ENCODE measurements around the gene NUP210L. TPM values are rescaled to one million over a fixed set of nuclear protein-coding genes. Genes with fewer than 3 reads are reported as not detected.
"Not testable (repeated sequence)": the region's sequence is repeated elsewhere in the genome, so short reads cannot be mapped to it uniquely, and the experiment has no call there.

The NUP210L gene
- total and polyA plus RNA-seq, 9 donors, result 0.07 to 0.10 TPM; not detected in 7

DNA sequence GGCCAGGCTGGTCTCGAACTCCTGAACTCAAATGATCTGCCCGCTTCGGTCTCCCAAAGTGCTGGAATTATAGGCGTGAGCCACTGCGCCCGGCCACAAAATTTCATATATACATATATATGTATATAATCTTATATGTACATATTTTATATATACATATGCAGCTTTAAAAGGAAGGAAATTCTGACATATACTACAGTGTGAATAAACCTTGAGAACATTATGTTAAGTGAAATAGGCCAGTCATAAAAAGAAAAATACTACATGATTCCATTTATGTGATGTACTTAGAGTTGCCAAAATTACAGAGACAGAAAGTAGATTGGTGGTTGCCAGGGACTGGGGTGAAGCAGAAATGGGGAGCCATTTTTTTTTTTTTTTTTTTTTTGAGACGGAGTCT, 63.2 kb downstream of the NUP210L start:
- H3K27me3 ChIP-seq, result no peaks in the 10 kb centered on the region
- WGBS, 3 donors, result 93 to 95% (median 95%) methylated on average over 6 to 7 of the region's 7 CpGs
- no peaks in the 10 kb centered on the region for H3K9me3 ChIP-seq
- intact Hi-C loops (cut with DNase I), result no loop called here
- TF ChIP-seq EP300 (IDR thresholded peaks at IDR 0.05), result no peak
- TF ChIP-seq, protein P1, sequence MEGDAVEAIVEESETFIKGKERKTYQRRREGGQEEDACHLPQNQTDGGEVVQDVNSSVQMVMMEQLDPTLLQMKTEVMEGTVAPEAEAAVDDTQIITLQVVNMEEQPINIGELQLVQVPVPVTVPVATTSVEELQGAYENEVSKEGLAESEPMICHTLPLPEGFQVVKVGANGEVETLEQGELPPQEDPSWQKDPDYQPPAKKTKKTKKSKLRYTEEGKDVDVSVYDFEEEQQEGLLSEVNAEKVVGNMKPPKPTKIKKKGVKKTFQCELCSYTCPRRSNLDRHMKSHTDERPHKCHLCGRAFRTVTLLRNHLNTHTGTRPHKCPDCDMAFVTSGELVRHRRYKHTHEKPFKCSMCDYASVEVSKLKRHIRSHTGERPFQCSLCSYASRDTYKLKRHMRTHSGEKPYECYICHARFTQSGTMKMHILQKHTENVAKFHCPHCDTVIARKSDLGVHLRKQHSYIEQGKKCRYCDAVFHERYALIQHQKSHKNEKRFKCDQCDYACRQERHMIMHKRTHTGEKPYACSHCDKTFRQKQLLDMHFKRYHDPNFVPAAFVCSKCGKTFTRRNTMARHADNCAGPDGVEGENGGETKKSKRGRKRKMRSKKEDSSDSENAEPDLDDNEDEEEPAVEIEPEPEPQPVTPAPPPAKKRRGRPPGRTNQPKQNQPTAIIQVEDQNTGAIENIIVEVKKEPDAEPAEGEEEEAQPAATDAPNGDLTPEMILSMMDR (IDR thresholded peaks at IDR 0.05), result no peak
- no peak for TF ChIP-seq POLR2A (IDR thresholded peaks at IDR 0.05)
- no peak for DNase-seq
- H3K4me3 ChIP-seq, result no peak overlapping the region
- no peaks in the 10 kb centered on the region for H3K4me1 ChIP-seq (ENCODE audit: insufficient read depth)
- no peak overlapping the region for H3K27ac ChIP-seq
- H3K36me3 ChIP-seq, result no peaks in the 10 kb centered on the region

DNA sequence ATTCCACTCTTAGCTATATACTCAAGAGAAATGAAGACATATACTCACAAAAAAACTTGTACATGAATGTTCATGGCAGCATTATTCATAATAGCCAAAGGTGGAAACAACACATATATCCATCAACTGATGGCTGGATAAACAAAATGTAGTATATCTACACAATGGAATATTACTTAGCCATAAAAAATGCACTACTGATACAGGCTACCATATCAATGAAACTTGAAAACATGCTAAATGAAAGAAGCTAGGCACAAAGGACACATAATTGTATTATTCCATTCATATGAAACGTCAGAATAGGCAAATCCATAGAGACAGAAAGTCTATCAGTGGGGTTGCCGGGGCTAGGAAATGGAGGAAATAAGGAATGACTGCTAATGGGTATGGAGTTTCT, 67.3 kb downstream of the NUP210L start:
- TF ChIP-seq EP300 (IDR thresholded peaks at IDR 0.05), result no peak
- no peak for TF ChIP-seq POLR2A (IDR thresholded peaks at IDR 0.05)
- TF ChIP-seq, protein P1 (IDR thresholded peaks at IDR 0.05), result no peak

DNA sequence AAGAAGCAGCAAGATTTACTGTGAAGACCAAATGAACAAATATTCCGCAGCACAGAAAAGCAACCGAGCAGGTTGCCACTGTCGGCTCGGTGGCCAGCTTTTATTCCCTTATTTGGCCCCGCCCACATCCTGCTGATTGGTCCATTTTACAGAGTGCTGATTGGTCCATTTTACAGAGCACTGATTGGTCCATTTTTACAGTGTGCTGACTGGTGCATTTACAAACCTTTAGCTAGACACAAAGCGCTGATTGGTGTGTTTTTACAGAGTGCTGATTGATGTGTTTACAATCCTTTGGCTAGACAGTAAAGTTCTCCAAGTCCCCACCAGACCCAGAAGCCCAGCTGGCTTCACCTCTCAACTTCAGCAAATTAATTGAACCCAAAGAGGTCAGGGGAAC, 71.8 kb downstream of the NUP210L start:
- H3K27me3 ChIP-seq; DNase-seq; H3K4me1 ChIP-seq (ENCODE audit: insufficient read depth); H3K27ac ChIP-seq; H3K9me3 ChIP-seq; H3K4me3 ChIP-seq; intact Hi-C loops (cut with DNase I); H3K36me3 ChIP-seq: not testable (repeated sequence)
- WGBS, 3 donors, result 70 to 80% (median 75%) methylated on average over 6 of the region's 6 CpGs

More for the DNA sequence above, 67.3 kb downstream of the NUP210L start:
- Histone ChIP-seq H3K9me3 (no peaks in the 10 kb centered on the region), H3K4me1 (ENCODE audit: insufficient read depth) (no peaks in the 10 kb centered on the region), H3K27ac (no peak overlapping the region), H3K27me3 (no peaks in the 10 kb centered on the region), H3K4me3 (no peak overlapping the region), H3K36me3 (no peaks in the 10 kb centered on the region)
- 77 to 86% (median 85%) methylated on average over 2 of the region's 2 CpGs for WGBS, 3 donors
- intact Hi-C loops (cut with DNase I), result no loop called here
- DNase-seq, result no peak

DNA sequence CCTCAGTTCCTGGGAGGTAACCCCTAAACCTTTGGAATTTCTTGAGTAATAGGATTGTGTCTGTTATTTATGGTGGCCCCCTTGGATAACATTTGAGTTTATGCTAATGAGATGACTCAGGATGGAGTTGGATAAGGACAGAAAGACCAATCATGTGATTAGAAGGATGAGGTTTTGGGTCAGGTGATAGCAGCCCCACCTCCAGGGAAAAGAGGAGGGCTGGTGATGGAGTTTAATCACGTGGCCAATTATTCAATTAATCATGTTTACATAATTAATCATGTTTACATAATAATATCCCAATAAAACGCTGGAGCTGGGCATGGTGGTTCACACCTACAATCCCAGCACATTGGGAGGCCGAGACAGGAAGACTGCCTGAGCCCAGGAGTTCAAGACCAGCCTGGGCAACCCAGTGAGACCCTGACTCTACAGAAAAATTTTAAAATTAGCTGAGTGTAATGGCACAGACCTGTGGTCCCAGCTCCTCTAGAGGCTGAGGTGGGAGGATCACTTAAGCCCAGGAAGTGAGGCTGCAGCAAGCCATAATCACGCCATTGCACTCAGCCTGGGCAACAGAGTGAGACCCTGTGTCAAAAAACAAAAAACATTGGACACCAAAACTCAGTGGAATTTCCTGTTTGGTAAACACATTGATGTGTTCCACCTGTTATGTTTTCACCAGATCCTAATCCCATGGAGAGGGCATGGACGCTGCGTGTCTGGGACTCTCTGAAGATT, 73.3 kb downstream of the NUP210L start:
- intact Hi-C loops (cut with DNase I), result no loop called here
- no peak overlapping the region for H3K4me3 ChIP-seq
- H3K9me3 ChIP-seq, result no peaks in the 10 kb centered on the region
- H3K4me1 ChIP-seq (ENCODE audit: insufficient read depth), result no peaks in the 10 kb centered on the region
- no peaks in the 10 kb centered on the region for H3K36me3 ChIP-seq
- H3K27ac ChIP-seq, result no peak overlapping the region
- no peaks in the 10 kb centered on the region for H3K27me3 ChIP-seq
- TF ChIP-seq EP300 (IDR thresholded peaks at IDR 0.05) (no peak), POLR2A (IDR thresholded peaks at IDR 0.05) (no peak)
- TF ChIP-seq, protein P1 (IDR thresholded peaks at IDR 0.05), result no peak
- 53 to 71% (median 55%) methylated on average over 6 of the region's 6 CpGs for WGBS, 3 donors
- no peak for DNase-seq

DNA sequence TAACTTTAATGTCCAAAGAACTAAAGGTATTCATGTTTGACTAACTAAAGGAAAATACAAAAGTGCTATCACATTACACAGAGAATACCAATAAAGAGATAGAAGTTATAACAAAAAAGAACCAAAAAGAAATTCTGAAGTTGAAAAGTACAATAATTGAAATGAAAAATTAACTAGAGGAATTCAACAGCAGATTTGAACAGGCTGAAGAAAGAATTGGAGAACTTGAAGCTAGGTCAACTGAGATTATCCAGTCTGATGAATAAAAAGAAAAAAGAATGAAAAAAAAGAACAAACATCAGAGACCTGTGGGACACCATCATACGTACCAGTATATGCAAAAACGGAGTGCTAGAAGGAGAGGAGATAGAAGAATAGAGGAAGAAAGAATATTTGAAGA, 78.5 kb downstream of the NUP210L start:
- intact Hi-C loops (cut with DNase I), result no loop called here
- Histone ChIP-seq H3K9me3 (no peaks in the 10 kb centered on the region), H3K27me3 (no peaks in the 10 kb centered on the region), H3K27ac (no peak overlapping the region), H3K4me3 (no peak overlapping the region), H3K4me1 (ENCODE audit: insufficient read depth) (no peaks in the 10 kb centered on the region), H3K36me3 (no peaks in the 10 kb centered on the region)
- WGBS, 3 donors, result 74 to 88% (median 83%) methylated on average over 2 of the region's 2 CpGs
- TF ChIP-seq, protein P1 (IDR thresholded peaks at IDR 0.05), result no peak
- TF ChIP-seq EP300 (IDR thresholded peaks at IDR 0.05) (no peak), POLR2A (IDR thresholded peaks at IDR 0.05) (no peak)
- DNase-seq, result no peak
